Stimulated activated CD4-positive, alpha-beta T cell treated with anti-CD3 and anti-CD28 coated beads, Interleukin-1b, Interleukin-23, amount 100 ng/mL, for 1 hour (primary cell): Measurements from ENCODE around the gene PLPP1.

ENCODE experiments used
- DNase-seq, 2 donors: peaks; one replicate each; pipeline ENCODE4 v3.0.0-alpha.2; 2020; ENCODE audit warnings: low read depth in 2 of 2

PLPP1 gene

GRCh38 chr5:55534436-55535198, at the start of gene PLPP1:
Gene PLPP1, minus strand, starts transcription at chr5:55534964. Its CDS starts 335 bp downstream, at chr5:55534629.
- DNase-seq: peak; percentile 48 to 68

- no peak for DNase-seq
Measured at GRCh38 chr5:55583578-55583977, 48.8 kb upstream of the PLPP1 start.

GRCh38 chr5:55582256-55582655, 47.5 kb upstream of the PLPP1 start:
- no peak for DNase-seq

- DNase-seq: no peak
Measured at GRCh38 chr5:55580042-55580441, 45.3 kb upstream of the PLPP1 start.

GRCh38 chr5:55578771-55579170, 44.0 kb upstream of the PLPP1 start:
- no peak for DNase-seq

- no peak for DNase-seq
Measured at GRCh38 chr5:55577353-55578060, 42.7 kb upstream of the PLPP1 start.

- DNase-seq: no peak
Measured at GRCh38 chr5:55576661-55577060, 41.9 kb upstream of the PLPP1 start.

- no peak for DNase-seq
Measured at GRCh38 chr5:55575815-55576583, 41.2 kb upstream of the PLPP1 start.

- no peak for DNase-seq
Measured at GRCh38 chr5:55572600-55572999, 37.8 kb upstream of the PLPP1 start.

GRCh38 chr5:55572020-55572419, 37.3 kb upstream of the PLPP1 start:
- DNase-seq: no peak

GRCh38 chr5:55570570-55570969, 35.8 kb upstream of the PLPP1 start:
- DNase-seq: no peak

GRCh38 chr5:55570026-55570425, 35.3 kb upstream of the PLPP1 start:
- no peak for DNase-seq

- no peak for DNase-seq
Measured at GRCh38 chr5:55569513-55569865, 34.7 kb upstream of the PLPP1 start.

GRCh38 chr5:55568654-55569512, 34.1 kb upstream of the PLPP1 start:
- no peak for DNase-seq

GRCh38 chr5:55564721-55565120, 30.0 kb upstream of the PLPP1 start:
- no peak for DNase-seq

GRCh38 chr5:55558484-55558883, 23.7 kb upstream of the PLPP1 start:
- no peak for DNase-seq

- DNase-seq: no peak
Measured at GRCh38 chr5:55557123-55557522, 22.4 kb upstream of the PLPP1 start.

- no peak for DNase-seq
Measured at GRCh38 chr5:55554585-55555202, 19.9 kb upstream of the PLPP1 start.

GRCh38 chr5:55551904-55552303, 17.1 kb upstream of the PLPP1 start:
- no peak for DNase-seq

GRCh38 chr5:55551358-55551757, 16.6 kb upstream of the PLPP1 start:
- no peak for DNase-seq

GRCh38 chr5:55547781-55548180, 13.0 kb upstream of the PLPP1 start:
- no peak for DNase-seq
